Gastroesophageal sphincter (tissue), 3 donors: Measurements from ENCODE around the gene USP15.

ENCODE experiments used
- EP300 ChIP-seq: sonication (generic); formaldehyde crosslinking; IDR thresholded peaks from one replicate; pipeline ENCODE4 v1.6.1; 2017; ENCODE audit warnings: antibody characterized with exemption, mild to moderate bottlenecking
- POLR2A ChIP-seq, 2 donors: fragments of 450-650 bp; IDR thresholded peaks; one replicate each; pipeline ENCODE4 v1.6.1; 2017; ENCODE audit warnings: antibody characterized with exemption in 2 of 2, mild to moderate bottlenecking in 2 of 2, moderate library complexity in 1 of 2
- POLR2AphosphoS5 ChIP-seq: sonication (generic); formaldehyde crosslinking; IDR thresholded peaks from one replicate; pipeline ENCODE4 v1.6.1; 2017; ENCODE audit warnings: antibody characterized with exemption
- TF ChIP-seq, protein P1 (sequence below), 4 experiments: fragments of 200-600 bp in 2 of 4; fragments of 450-650 bp in 2 of 4; sonication (generic) in 1 of 4; IDR thresholded peaks; one replicate each; pipeline ENCODE4 v1.5.1; 2017 to 2019; ENCODE audit warnings: antibody characterized with exemption in 4 of 4, mild to moderate bottlenecking in 2 of 4, moderate library complexity in 2 of 4

DNA sequence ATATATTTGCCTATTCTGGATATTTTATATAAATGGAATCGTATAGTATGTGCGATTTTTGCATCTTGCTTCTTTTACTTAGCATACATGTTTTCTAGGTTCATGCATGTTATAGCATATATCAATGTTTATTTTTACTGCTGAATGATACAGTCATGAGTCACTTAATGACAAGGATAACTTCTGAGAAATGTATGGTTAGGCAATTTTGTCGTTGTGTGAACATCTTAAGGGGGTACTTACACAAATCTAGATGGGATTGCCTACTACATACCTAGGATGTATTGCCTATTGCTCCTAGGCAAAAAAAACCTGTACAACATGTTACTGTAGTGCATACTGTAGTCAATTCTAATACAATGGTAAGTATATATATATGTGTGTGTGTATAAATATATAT lies 8.8 kb downstream of the USP15 start:
- TF ChIP-seq, protein P1, sequence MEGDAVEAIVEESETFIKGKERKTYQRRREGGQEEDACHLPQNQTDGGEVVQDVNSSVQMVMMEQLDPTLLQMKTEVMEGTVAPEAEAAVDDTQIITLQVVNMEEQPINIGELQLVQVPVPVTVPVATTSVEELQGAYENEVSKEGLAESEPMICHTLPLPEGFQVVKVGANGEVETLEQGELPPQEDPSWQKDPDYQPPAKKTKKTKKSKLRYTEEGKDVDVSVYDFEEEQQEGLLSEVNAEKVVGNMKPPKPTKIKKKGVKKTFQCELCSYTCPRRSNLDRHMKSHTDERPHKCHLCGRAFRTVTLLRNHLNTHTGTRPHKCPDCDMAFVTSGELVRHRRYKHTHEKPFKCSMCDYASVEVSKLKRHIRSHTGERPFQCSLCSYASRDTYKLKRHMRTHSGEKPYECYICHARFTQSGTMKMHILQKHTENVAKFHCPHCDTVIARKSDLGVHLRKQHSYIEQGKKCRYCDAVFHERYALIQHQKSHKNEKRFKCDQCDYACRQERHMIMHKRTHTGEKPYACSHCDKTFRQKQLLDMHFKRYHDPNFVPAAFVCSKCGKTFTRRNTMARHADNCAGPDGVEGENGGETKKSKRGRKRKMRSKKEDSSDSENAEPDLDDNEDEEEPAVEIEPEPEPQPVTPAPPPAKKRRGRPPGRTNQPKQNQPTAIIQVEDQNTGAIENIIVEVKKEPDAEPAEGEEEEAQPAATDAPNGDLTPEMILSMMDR (IDR thresholded peaks at IDR 0.05) = no peak
- TF ChIP-seq EP300 (no peak), POLR2A (IDR thresholded peaks at IDR 0.05) (no peak), POLR2AphosphoS5 (no peak)
